Inferior parietal cortex (tissue), 1 donor: Measurements from ENCODE around the gene CPNE2.
A peak's percentile ranks its signal among the peaks of the same experiment; 100 is the strongest.
"Not testable (repeated sequence)": the region's sequence is repeated elsewhere in the genome, so short reads cannot be mapped to it uniquely, and the experiment has no call there.

Source experiments
- DNase-seq: peaks from one replicate; pipeline ENCODE4 v3.0.0-alpha.2; 2016; ENCODE audit errors: extremely low spot score

CPNE2 gene

DNA sequence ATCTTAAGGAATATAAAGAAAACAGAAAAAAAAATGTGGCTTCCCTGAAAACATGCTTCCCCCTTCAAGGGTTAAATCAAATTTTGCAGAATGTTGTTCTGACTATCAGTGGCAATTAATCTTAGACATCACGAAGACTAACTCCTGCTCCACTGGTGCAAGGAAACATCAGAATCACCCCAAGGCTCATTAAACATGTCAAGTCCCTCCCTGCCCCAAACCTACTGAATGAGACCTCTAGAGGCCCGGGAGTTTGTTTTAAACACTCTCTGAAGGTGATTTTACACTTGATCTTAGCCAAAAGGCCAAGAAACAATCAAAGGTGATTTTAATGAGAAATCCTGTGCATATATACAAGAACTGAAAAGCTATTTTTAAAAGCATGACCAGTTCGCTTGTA lies 75.2 kb downstream of the CPNE2 start:
- no peak for DNase-seq

GRCh38 chr16:57167953-57168352 lies 75.6 kb downstream of the CPNE2 start:
- DNase-seq, result peak; percentile 85

DNA sequence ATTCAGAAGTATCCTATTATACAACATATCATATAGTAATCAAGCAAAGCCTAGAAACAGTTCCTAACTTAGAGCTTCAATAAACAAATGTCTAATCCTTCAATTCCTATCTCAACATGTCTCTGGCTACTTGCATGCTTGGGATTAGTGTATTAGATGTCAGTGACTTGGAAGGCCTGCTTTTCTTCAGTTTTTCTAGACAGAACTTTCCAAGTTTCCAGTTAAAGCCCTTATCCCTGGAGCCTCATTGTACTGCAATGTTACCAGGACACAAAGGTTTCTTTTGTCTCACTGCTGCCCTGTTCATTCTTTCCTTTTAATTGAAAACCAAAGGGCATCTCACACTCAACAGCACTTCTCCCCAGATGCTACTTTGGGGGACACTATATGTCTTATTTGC lies 76.9 kb downstream of the CPNE2 start:
- DNase-seq, result no peak

DNA sequence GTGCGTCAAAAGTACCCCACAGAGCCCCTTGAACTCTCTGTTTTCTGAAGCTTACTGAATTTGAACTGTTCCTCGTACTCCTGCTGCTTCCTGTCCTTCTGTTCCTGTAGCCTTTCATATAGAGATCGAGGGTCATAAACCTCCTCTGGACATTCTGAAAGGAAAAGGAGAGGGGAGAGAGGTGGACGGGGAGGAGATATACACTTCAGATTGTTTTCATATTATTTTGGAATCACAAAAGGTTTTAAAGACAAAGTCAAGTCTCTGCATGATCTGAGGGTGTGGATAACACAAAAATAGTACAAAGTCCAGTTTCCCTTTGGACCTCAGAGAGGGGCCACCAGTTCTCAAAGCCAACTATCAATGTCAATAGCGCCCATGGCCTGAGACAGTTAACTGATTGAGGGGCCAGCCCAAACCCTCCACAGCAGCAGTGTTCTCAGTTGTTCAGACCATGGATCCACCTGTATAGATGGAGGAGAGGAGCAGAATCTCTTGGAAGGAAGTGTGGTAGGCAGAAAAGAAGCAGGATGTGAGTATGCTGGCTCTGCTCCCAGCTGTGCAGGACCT lies 80.4 kb downstream of the CPNE2 start:
- no peak for DNase-seq

- DNase-seq, result no peak
Observed at GRCh38 chr16:57175896-57176295, 83.5 kb downstream of the CPNE2 start.

DNA sequence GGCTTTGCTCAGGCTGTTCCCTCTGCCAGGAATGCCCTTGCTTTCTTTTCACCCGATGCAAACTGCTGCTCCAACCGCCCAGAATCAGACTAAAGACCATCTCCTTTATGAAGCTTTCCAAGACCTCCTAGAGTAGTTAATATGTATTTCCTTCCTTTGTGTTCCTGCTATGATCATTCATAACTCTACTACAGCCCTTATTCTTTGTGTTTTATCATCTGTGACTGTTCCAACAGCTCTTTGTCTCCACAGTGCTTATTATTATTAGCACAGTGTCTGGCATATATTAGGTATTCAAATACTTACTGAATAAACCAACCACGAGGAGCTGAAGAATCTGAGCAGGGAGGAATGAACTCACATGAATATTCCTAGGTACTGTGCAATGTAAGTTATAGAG lies 85.8 kb downstream of the CPNE2 start:
- DNase-seq, result no peak

- DNase-seq, result no peak
Observed at GRCh38 chr16:57178793-57179212, 86.4 kb downstream of the CPNE2 start.

DNA sequence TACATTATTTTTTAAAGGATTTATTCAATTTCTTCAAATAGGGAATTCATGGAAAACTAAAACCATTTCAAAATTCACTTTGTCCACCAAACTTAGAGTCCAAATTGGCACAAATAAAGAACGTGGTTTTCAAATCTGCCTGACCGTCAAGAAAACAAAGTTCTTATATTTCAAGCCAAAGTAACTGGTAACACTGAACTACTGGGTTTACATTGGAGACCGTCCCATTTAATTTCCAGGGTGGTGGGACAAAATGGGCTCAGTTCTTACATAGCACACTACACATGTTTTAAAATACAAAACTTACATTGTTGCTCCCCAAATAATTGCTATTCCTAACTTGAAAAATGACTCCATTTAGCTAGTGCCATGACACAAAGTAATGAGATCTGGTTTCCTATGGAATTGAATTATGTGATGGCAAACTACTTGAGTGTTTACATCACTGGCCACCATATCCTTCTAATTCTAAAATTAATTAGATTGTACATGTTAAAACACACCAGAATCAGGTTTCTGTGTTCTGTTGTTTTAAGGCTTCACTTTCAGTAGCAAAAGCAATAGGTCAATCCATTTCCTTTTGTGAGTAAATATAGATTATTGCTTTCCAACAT lies 86.9 kb downstream of the CPNE2 start:
- DNase-seq, result no peak

- DNase-seq, result no peak
Observed at GRCh38 chr16:57184113-57184512, 91.7 kb downstream of the CPNE2 start.

DNA sequence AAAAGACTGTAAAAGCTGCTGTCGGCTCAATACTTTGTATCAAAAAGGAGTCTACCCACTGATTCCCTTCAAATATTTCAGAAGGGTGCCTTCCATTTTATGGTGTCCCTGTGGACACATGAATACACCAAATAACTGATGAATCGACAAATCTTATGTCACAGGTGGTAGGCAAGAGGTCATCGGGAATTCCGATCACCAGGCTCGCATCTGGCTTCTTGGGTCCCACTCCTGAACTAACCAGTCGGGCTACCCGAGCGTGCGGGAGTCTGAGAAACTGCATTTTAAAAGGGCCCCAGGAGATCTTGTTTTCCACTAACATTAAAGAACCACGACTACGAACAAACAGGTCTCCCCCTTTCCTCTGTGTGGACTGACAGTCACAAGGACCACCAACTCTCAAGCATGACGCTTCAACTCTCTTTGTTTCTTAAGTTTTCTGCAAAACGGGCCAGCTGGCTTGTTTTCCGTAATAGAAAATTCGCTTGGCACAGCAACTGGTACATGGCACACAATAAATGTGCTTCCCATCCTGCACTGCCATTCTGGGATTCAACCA lies 92.6 kb downstream of the CPNE2 start:
- no peak for DNase-seq

DNA sequence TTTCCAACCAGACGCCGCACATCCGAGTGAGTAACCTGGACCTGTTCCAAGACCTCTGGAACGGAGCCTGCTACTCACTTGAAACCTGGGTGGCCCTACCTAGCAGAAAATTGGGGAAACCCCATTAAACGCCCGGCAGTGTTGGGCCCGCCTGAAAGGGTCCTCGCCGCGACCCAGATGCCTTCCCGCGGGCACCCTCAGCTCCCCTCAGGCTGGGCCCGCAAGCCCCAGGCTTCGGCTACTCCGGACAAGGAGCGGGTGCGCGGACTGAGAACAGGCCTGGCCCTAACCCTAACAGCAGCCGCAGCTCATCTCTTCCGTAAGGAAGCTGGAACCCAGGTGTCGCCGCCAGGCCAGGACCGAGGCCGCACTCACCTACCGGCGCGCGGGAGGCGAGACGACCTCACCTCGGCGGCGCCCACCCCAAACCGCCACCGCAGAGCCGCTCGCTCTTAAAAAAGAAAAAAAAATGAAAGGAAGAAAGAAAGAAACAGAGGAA lies 93.1 kb downstream of the CPNE2 start:
- no peak for DNase-seq

DNA sequence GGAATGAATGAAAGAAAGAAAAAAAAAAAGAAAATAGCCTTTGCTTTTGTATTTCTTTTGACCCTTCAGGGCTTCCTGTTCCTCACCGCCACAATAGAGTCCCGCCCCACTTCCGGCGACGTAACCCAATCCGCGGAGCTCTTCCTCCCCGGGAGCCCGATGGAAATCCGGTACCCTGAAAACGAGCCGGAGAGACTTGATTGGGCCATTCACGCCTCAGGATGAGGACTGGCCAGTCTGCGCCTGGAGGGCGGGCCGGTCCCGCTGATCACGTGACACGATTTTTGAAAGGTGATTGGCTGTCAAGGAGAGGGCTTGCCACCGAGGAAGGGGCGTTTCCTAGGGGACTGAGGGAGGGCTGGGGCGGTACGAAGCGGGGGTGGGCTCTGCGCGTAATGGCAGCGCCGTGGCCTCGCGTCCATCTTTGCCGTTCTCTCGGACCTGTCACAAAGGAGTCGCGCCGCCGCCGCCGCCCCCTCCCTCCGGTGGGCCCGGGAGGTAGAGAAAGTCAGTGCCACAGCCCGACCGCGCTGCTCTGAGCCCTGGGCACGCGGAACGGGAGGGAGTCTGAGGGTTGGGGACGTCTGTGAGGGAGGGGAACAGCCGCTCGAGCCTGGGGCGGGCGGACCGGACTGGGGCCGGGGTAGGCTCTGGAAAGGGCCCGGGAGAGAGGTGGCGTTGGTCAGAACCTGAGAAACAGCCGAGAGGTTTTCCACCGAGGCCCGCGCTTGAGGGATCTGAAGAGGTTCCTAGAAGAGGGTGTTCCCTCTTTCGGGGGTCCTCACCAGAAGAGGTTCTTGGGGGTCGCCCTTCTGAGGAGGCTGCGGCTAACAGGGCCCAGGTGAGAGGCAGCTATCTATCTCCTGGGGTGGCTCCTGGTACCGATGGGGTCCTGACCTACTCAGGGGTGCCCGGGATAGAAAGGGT lies 93.8 kb downstream of the CPNE2 start, which contains the start of the genes PSME3IP1 and RSPRY1:
TSS of gene PSME3IP1 (minus strand) at position 95 of the 927 bp plus-strand sequence. CDS start 12,185 bp downstream, outside the sequence.
TSS of gene RSPRY1 (plus strand) at position 385 of the 927 bp plus-strand sequence. CDS start 18,330 bp downstream, outside the sequence.
- DNase-seq, result peak; percentile 100

DNA sequence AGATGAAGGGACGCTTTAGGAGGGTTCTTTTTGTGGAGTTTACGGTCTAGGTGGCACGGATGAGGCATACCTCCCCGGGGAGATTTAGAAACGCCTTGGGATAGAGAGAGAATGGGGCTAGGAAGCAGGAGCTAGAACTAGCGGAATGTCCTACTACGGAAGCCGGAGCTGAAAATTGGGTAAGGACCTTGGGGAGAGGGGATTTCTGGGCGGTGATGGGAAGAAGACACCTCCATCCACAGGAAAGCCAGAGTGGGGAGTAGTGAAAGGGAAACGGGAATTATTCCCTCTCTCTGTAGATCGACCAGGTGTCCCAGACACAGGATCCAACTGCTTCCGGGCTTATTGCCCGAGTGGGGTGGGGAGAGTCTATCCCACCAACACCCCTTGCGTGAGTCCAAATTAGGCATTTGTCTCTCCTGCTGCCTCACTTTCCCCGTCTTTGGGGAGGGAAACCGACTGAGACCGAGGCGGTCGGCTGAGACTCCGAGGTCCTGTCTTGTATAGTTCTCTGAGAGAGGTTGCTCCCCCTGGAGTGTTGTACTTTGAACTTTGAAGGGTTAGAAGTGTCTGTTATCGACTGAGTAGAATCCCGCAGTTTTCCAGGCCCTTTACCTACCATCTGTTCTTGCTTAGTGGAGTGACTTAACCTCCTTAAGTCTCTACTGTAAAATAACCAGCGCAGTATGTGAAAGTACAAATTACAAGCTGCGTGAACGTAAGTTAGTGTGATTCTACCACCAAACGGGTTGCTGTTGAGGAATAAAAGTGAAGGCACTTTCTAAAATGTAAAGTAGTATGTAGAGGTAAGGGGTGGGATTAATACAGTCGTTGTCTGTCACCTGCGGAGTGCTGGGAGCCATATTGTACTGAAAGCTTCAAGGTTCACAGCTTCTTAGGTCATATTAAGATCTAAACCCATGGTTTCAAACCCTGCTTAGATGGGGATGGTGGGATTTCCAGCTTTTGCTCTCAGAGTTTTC lies 94.8 kb downstream of the CPNE2 start:
- no peak for DNase-seq

GRCh38 chr16:57187902-57188710 lies 95.7 kb downstream of the CPNE2 start:
- not testable (repeated sequence) for DNase-seq

DNA sequence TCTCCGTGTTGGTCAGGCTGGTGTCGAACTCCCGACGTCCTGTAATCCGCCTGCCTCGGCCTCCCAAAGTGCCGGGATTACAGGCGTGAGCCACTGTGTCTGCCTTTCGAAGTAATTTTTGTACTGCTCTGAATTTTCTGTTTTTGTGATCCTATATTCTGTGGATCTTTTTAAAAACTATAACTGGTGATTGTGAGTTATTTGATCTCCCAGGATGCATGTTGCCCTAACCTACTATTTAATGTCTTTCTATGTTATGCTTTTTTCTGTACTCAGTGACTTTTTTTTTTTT lies 96.3 kb downstream of the CPNE2 start:
- DNase-seq, result no peak

- DNase-seq, result not testable (repeated sequence)
Observed at GRCh38 chr16:57189527-57189926, 97.1 kb downstream of the CPNE2 start.

DNA sequence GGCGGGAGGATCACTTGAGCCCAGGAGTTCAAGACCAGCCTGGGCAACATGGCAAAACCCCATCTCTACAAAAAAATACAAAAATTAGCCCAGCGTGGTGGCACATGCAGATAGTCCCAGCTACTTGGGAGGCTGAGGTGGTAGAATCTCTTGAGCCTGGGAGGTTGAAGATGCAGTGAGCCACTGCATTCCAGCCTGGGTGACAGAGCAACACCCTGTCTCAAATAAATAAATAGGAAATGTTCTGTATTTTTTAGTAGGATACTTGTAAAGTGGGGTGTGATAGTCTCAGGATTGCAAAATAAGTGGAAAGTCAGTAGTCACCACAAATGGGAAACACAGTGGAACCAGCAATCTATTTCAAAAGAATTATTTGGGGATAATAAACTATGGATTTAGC lies 97.8 kb downstream of the CPNE2 start:
- DNase-seq, result no peak

GRCh38 chr16:57191056-57191571 lies 98.7 kb downstream of the CPNE2 start:
- DNase-seq, result no peak

- DNase-seq, result no peak
Observed at GRCh38 chr16:57192146-57192545, 99.8 kb downstream of the CPNE2 start.
